ENCODE data around the gene CYBC1. TPM values are rescaled to one million over a fixed set of nuclear protein-coding genes. Genes with fewer than 3 reads are reported as not detected.

The CYBC1 gene
- total and polyA plus RNA-seq, 9 of the 15 experiments (the other 6 are each of a cell fraction or from before 2014, with no cell fraction given) = 1.3 to 71.8 (median 49.9) TPM

GRCh38 chr17:82414548-82415281 lies 35.8 kb downstream of the CYBC1 start (continued):
- TF ChIP-seq NCOA6 (IDR thresholded peaks at IDR 0.05) (peak; percentile 61; the same call in 1 of the 2 replicates), SP1 (CRISPR knock-in tag; IDR thresholded peaks at IDR 0.05) (peak; percentile 56; the same call in 1 of the 2 replicates), SRF (CRISPR knock-in tag; IDR thresholded peaks at IDR 0.05) (peak in 1 of 2 experiments; percentile 85; a peak in 2 of 4 replicates), ZNF408 (CRISPR knock-in tag; IDR thresholded peaks at IDR 0.05; ENCODE audit: low read depth) (no peak), EP400 (IDR thresholded peaks at IDR 0.05) (no peak), TOE1 (IDR thresholded peaks at IDR 0.05; ENCODE audit: borderline replicate concordance) (no peak; the same call in 1 of the 2 replicates), TOE1 (CRISPR knock-in tag; IDR thresholded peaks at IDR 0.05; ENCODE audit: borderline replicate concordance, low read depth) (no peak), NR2C2 (CRISPR knock-in tag; IDR thresholded peaks at IDR 0.05) (peak; percentile 57; the same call in 1 of the 2 replicates), NR2C2 (tag; IDR thresholded peaks at IDR 0.05) (no peak), NUFIP1 (IDR thresholded peaks at IDR 0.05; ENCODE audit: partially characterized antibody) (no peak), GTF2F1 (IDR thresholded peaks at IDR 0.05; ENCODE audit: low read depth, low read length) (no peak), RFX1 (IDR thresholded peaks at IDR 0.05) (no peak), SP2 (IDR thresholded peaks at IDR 0.05; ENCODE audit: extremely low read depth, low read depth, low read length, poor library complexity, severe bottlenecking) (no peak), XRCC3 (IDR thresholded peaks at IDR 0.05) (no peak), ILK (tag; IDR thresholded peaks at IDR 0.05; ENCODE audit: borderline replicate concordance, low read depth) (no peak), E2F3 (CRISPR knock-in tag; IDR thresholded peaks at IDR 0.05) (no peak), ZBTB7A (IDR thresholded peaks at IDR 0.05; ENCODE audit: borderline replicate concordance, control insufficient read depth, low read depth, low read length) (peak; percentile 34; the same call in 1 of the 2 replicates), PCBP1 (IDR thresholded peaks at IDR 0.05; ENCODE audit: low read depth, low read length, poor library complexity, severe bottlenecking) (no peak), RBM39 (optimal IDR thresholded peaks at IDR 0.05; ENCODE audit: low read depth, low read length) (no peak)
- TF ChIP-seq, protein P1, sequence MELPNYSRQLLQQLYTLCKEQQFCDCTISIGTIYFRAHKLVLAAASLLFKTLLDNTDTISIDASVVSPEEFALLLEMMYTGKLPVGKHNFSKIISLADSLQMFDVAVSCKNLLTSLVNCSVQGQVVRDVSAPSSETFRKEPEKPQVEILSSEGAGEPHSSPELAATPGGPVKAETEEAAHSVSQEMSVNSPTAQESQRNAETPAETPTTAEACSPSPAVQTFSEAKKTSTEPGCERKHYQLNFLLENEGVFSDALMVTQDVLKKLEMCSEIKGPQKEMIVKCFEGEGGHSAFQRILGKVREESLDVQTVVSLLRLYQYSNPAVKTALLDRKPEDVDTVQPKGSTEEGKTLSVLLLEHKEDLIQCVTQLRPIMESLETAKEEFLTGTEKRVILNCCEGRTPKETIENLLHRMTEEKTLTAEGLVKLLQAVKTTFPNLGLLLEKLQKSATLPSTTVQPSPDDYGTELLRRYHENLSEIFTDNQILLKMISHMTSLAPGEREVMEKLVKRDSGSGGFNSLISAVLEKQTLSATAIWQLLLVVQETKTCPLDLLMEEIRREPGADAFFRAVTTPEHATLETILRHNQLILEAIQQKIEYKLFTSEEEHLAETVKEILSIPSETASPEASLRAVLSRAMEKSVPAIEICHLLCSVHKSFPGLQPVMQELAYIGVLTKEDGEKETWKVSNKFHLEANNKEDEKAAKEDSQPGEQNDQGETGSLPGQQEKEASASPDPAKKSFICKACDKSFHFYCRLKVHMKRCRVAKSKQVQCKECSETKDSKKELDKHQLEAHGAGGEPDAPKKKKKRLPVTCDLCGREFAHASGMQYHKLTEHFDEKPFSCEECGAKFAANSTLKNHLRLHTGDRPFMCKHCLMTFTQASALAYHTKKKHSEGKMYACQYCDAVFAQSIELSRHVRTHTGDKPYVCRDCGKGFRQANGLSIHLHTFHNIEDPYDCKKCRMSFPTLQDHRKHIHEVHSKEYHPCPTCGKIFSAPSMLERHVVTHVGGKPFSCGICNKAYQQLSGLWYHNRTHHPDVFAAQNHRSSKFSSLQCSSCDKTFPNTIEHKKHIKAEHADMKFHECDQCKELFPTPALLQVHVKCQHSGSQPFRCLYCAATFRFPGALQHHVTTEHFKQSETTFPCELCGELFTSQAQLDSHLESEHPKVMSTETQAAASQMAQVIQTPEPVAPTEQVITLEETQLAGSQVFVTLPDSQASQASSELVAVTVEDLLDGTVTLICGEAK (IDR thresholded peaks at IDR 0.05) = peak; percentile 67
- TF ChIP-seq, protein P1 (CRISPR knock-in tag; IDR thresholded peaks at IDR 0.05) = no peak

Measured in K562 (cell line).